Stimulated activated CD4-positive, alpha-beta T cell treated with anti-CD3 and anti-CD28 coated beads, Interleukin-12 subunit alpha, Interleukin-12 subunit beta, amount 100 ng/mL, for 4 hours (primary cell): ENCODE data around the gene SYTL4.

ENCODE experiments used
- DNase-seq: peaks from one replicate; pipeline ENCODE4 v3.0.0-alpha.2; 2020

SYTL4 gene

DNA sequence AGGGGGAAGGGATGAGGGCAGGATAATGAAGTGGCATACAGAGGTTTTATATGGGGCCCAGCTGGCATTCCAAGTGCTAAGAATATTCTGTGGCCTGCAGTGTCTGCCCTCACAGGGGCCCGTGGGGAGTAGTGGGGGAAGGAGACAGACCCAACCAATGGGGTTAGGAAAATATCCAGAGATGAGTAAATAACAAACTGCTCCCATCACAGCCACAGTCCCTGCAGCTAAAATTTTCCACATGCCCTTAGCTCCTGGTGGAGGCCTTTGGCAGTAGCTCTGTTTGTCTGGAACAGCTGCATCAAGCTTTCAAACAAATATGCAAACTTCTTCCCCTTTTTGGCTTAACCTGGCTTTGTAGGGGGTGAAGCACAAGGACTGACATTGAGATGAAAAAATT lies 84.8 kb downstream of the SYTL4 start:
- no peak for DNase-seq

DNA sequence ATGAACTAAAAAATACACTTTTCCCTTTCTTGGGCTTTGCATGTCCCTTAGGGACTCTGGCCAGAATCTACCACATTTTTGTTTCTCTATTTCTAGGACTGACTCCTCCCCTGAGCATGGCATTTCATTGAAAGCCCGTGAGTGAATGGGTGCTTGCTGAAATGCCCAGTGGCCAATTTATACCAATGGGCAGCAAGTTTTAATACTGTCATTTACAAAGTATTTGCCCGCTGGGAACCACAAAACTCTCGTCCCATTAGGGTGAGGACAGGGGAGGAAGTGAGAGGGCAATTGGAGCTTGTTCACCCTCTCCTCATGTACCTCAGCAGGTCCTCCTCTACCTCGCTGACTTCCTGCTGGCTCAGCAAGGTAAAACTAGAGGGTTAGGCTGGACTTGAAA lies 86.8 kb downstream of the SYTL4 start:
- no peak for DNase-seq

GRCh38 chrX:100643956-100644860 lies 87.7 kb downstream of the SYTL4 start, which contains the start of gene SRPX2:
Gene SRPX2 (plus strand): TSS chrX:100644199. CDS start chrX:100646323, 2,124 bp downstream.
- no peak for DNase-seq

DNA sequence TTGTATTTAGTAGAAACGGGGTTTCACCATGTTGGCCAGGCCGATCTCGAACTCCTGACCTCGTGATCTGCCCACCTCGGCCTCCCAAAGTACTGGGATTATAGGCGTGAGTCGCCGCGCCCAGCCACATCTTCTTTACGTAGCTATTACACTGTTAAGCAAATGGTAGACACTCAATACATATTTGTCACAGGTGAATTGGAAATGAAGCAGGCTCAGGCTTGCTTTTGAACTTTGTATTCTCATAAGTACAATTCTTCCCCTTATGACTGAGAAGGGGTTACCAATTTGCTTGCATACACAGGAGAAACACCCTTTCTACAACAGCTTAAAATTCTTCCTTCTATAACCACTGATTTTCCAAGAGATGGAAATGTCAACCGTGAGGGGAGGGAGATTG lies 88.7 kb downstream of the SYTL4 start:
- no peak for DNase-seq

GRCh38 chrX:100642290-100642689 lies 89.6 kb downstream of the SYTL4 start:
- no peak for DNase-seq

- peak; percentile 72 for DNase-seq
These were observed 95.5 kb downstream of the SYTL4 start, which contains the start of gene TSPAN6 for GRCh38 chrX:100636321-100636991. Gene TSPAN6 (minus strand): TSS chrX:100636806. CDS start chrX:100636694, 112 bp downstream.

DNA sequence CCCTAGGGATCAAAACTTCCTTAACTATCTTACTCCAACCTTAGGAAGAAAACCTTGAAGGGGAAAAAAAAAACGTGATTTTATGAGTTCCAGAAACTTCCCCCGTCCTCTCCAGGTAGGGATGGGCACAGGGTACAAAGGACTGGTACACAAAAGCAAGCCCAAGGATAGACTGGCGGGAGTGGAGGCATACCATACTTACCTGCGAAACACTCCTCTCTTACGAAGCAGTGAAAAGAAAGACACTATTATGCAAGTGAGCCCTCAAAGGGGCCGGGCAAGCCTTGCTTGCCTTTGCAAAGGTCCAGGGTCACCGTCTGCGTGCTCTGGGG lies 96.0 kb downstream of the SYTL4 start:
- no peak for DNase-seq

DNA sequence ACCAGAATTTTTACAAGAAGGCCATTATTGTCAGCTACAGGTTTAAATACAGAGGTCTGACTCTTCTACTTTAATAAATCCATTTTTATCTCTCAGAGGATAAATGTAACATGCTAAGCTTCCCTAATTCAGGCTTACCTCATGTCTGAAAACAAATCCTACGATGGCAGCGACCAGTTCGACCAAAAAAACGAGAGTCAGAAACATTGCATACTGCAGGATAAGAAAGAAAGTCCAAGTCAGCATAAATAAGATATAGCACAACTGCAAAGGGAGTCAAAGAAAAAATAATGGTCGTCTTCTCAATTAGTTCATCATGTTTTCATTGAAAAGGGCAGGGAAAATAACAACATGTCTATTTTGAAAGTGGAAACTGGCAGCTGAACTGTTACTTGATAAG lies 96.9 kb downstream of the SYTL4 start:
- no peak for DNase-seq

GRCh38 chrX:100625985-100626491 lies 105.9 kb downstream of the SYTL4 start:
- no peak for DNase-seq
